Endothelial cell (in vitro differentiated cells): ENCODE measurements around the gene RALGAPB. TPM values are rescaled to one million over a fixed set of nuclear protein-coding genes. Genes with fewer than 3 reads are reported as not detected.

ENCODE experiments used
- DNase-seq: peaks from one replicate; pipeline ENCODE4 v3.0.0; 2021; ENCODE audit warnings: low spot score
- H3K27ac Mint-ChIP-seq: one replicate; pipeline ENCODE4 v1.8.0; 2021; ENCODE audit warnings: mixed read lengths, inconsistent platforms; ENCODE audit not compliant: unreplicated experiment
- H3K27me3 Mint-ChIP-seq: one replicate; pipeline ENCODE4 v1.8.0; 2021; ENCODE audit warnings: mild to moderate bottlenecking, moderate library complexity, mixed read lengths, inconsistent platforms; ENCODE audit not compliant: unreplicated experiment
- H3K36me3 Mint-ChIP-seq: one replicate; pipeline ENCODE4 v1.8.0; 2021; ENCODE audit warnings: mild to moderate bottlenecking, low read depth, mixed read lengths, inconsistent platforms; ENCODE audit not compliant: unreplicated experiment
- H3K4me1 Mint-ChIP-seq: one replicate; pipeline ENCODE4 v1.8.0; 2021; ENCODE audit warnings: mild to moderate bottlenecking, mixed read lengths, inconsistent platforms; ENCODE audit not compliant: unreplicated experiment
- H3K4me3 Mint-ChIP-seq: one replicate; pipeline ENCODE4 v1.8.0; 2021; ENCODE audit warnings: mild to moderate bottlenecking, mixed read lengths, inconsistent platforms; ENCODE audit not compliant: unreplicated experiment
- H3K9me3 Mint-ChIP-seq: one replicate; pipeline ENCODE4 v1.8.0; 2021; ENCODE audit warnings: mixed read lengths, inconsistent platforms; ENCODE audit not compliant: unreplicated experiment
- total RNA-seq: library from RNA; stranded (reverse); fragmentation: NEBNext Ultra II Directional; extraction: Animal tissue kit (Norgen Biotek cat#: 25700); gene quantifications from one replicate; pipeline ENCODE4 v1.2.1, GENCODE V29; 2021; ENCODE audit not compliant: unreplicated experiment
- TF ChIP-seq, protein P1 (sequence below): fragments of 200-600 bp; sonication (generic); IDR thresholded peaks from one replicate; pipeline ENCODE4 v1.5.0; 2021; ENCODE audit warnings: antibody characterized with exemption; ENCODE audit not compliant: unreplicated experiment

Gene RALGAPB
- total RNA-seq, 1 donor from 2014 or later = 46.0 TPM

- Mint-ChIP-seq H3K27ac (no peak overlapping the region), H3K27me3 (peaks cover 11% of the 10 kb centered on the region), H3K9me3 (no peaks in the 10 kb centered on the region), H3K4me1 (peaks cover 29% of the 10 kb centered on the region), H3K4me3 (no peak overlapping the region), H3K36me3 (peaks cover 11% of the 10 kb centered on the region)
- TF ChIP-seq, protein P1, sequence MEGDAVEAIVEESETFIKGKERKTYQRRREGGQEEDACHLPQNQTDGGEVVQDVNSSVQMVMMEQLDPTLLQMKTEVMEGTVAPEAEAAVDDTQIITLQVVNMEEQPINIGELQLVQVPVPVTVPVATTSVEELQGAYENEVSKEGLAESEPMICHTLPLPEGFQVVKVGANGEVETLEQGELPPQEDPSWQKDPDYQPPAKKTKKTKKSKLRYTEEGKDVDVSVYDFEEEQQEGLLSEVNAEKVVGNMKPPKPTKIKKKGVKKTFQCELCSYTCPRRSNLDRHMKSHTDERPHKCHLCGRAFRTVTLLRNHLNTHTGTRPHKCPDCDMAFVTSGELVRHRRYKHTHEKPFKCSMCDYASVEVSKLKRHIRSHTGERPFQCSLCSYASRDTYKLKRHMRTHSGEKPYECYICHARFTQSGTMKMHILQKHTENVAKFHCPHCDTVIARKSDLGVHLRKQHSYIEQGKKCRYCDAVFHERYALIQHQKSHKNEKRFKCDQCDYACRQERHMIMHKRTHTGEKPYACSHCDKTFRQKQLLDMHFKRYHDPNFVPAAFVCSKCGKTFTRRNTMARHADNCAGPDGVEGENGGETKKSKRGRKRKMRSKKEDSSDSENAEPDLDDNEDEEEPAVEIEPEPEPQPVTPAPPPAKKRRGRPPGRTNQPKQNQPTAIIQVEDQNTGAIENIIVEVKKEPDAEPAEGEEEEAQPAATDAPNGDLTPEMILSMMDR = no peak
- DNase-seq = no peak
Measured at GRCh38 chr20:38604873-38605303, 132.2 kb downstream of the RALGAPB start.

DNA sequence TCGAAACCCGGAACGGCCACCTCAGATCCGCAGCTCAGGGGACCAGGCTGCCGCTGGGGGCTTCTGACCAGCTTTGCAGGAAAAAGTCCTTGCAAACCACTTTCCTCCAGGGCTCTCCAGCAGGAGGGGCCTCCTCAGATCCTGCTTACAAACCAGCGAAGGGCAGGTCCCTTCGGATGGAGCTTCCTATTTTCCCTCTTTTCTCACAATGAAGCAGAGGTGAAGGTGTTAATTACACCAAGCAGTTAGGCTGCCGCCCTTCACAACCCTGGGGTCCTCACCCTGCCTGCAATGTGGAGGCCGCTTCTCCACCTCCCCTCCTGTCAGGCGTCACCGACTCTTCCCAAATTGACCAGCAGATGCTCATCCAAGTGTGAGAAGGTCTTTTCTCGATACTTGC, 134.7 kb downstream of the RALGAPB start:
- no peak for DNase-seq
- no peak overlapping the region for H3K4me3 Mint-ChIP-seq
- TF ChIP-seq, protein P1 = no peak

DNA sequence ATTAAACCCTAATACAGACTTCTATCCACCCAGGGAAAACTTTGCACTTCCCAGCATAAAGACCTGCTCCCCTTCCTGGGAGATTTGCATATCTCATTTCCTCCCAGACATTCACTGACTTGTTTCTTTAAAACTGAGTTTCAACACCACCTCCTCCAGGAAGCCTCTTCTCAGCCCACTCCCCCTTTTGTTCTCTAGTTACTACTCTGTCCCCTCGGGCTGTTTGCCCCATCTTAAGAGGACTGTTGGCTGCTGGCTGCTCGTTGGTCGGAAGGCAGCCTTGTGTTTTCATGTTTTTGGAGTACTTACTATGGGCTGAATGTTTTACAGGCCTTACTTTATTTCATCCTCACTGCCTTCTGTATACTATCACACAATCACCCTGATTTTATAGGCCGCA, 135.5 kb downstream of the RALGAPB start:
- peaks cover 14% of the 10 kb centered on the region for H3K4me1 Mint-ChIP-seq

More for the DNA sequence above, 134.7 kb downstream of the RALGAPB start:
- Mint-ChIP-seq H3K36me3 (peaks cover 2% of the 10 kb centered on the region), H3K9me3 (no peaks in the 10 kb centered on the region), H3K4me1 (peaks cover 15% of the 10 kb centered on the region), H3K27ac (no peak overlapping the region), H3K27me3 (peaks cover 7% of the 10 kb centered on the region)

GRCh38 chr20:38609815-38610214, 137.2 kb downstream of the RALGAPB start:
- Mint-ChIP-seq H3K9me3 (no peaks in the 10 kb centered on the region), H3K4me1 (peaks cover 13% of the 10 kb centered on the region), H3K27ac (no peak overlapping the region), H3K27me3 (peaks cover 4% of the 10 kb centered on the region), H3K36me3 (no peaks in the 10 kb centered on the region), H3K4me3 (no peak overlapping the region)
- TF ChIP-seq, protein P1 = no peak
- DNase-seq = no peak

More for the DNA sequence above, 135.5 kb downstream of the RALGAPB start:
- TF ChIP-seq, protein P1 = no peak
- H3K27ac Mint-ChIP-seq = no peak overlapping the region
- no peak for DNase-seq
- no peak overlapping the region for H3K4me3 Mint-ChIP-seq
- no peaks in the 10 kb centered on the region for H3K36me3 Mint-ChIP-seq
- H3K27me3 Mint-ChIP-seq = peaks cover 7% of the 10 kb centered on the region
- H3K9me3 Mint-ChIP-seq = no peaks in the 10 kb centered on the region

DNA sequence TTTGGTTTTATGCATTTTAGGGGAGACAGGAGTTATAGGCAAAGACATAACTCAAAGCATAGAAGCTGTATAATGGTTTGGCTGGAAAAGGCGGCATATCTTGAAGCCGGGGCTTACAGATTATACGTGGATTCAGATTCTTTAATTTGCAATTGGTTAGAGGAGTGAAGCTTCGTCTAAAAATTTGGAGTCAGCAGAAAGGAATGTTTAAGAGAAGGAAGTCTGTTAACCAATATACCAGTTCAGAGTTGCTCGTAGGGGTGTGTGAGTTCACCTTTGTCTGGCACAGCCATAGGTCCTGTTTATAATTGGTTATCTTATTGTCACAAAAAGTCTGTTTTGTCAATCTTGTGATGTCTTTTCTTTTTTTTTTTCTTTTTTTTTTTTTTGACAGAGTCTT, 137.9 kb downstream of the RALGAPB start:
- DNase-seq = no peak
- no peaks in the 10 kb centered on the region for H3K36me3 Mint-ChIP-seq
- TF ChIP-seq, protein P1 = no peak
- H3K9me3 Mint-ChIP-seq = no peaks in the 10 kb centered on the region
- H3K27ac Mint-ChIP-seq = no peak overlapping the region
- no peak overlapping the region for H3K4me3 Mint-ChIP-seq
- H3K4me1 Mint-ChIP-seq = peaks cover 8% of the 10 kb centered on the region
- H3K27me3 Mint-ChIP-seq = peaks cover 4% of the 10 kb centered on the region
